Right atrium auricular region (tissue), 2 donors: ENCODE results near the gene TFEC. TPM values are rescaled to one million over a fixed set of nuclear protein-coding genes. Genes with fewer than 3 reads are reported as not detected.
"Not testable (repeated sequence)": the region's sequence is repeated elsewhere in the genome, so short reads cannot be mapped to it uniquely, and the experiment has no call there.

Experiments used
- DNase-seq: peaks from one replicate; pipeline ENCODE4 v3.0.0-alpha.2; 2019; ENCODE audit warnings: low spot score
- H3K27ac ChIP-seq, 2 donors: fragments of 200-600 bp; sonication (generic); 1 replicate in 1 of 2; 2 replicates in 1 of 2; pipeline ENCODE4 v1.5.1; 2016 to 2019
- H3K27me3 ChIP-seq, 2 donors: fragments of 200-600 bp; sonication (generic); one replicate each; pipeline versions ENCODE4 v1.5.1 to v1.6.0; 2017 to 2019
- H3K36me3 ChIP-seq: fragments of 200-600 bp; sonication (generic); one replicate; pipeline ENCODE4 v1.5.1; 2016
- H3K4me1 ChIP-seq, 2 donors: fragments of 200-600 bp; sonication (generic); one replicate each; pipeline versions ENCODE4 v1.5.1 to v1.6.0; 2017 to 2019
- H3K4me3 ChIP-seq, 2 donors: fragments of 200-600 bp; sonication (generic); 1 replicate in 1 of 2; 2 replicates in 1 of 2; pipeline ENCODE4 v1.5.1; 2017 to 2019; ENCODE audit warnings: mild to moderate bottlenecking in 1 of 2, moderate library complexity in 1 of 2
- H3K9me3 ChIP-seq, 2 donors: fragments of 200-600 bp; sonication (generic); one replicate each; pipeline ENCODE4 v1.5.1; 2019
- total RNA-seq, 2 donors: library from RNA; depleted of rRNA; stranded (reverse); fragments of >200 nt; gene quantifications; one replicate each; pipeline ENCODE4 v1.1.0, GENCODE V29; 2016
- TF ChIP-seq, protein P1 (sequence below), 2 donors: fragments of 200-600 bp; sonication (generic); IDR thresholded peaks; one replicate each; pipeline ENCODE4 v1.5.1; 2019; ENCODE audit warnings: antibody characterized with exemption in 2 of 2

Gene TFEC
- total RNA-seq, 2 donors from 2014 or later, result 1.9 to 2.1 TPM

DNA sequence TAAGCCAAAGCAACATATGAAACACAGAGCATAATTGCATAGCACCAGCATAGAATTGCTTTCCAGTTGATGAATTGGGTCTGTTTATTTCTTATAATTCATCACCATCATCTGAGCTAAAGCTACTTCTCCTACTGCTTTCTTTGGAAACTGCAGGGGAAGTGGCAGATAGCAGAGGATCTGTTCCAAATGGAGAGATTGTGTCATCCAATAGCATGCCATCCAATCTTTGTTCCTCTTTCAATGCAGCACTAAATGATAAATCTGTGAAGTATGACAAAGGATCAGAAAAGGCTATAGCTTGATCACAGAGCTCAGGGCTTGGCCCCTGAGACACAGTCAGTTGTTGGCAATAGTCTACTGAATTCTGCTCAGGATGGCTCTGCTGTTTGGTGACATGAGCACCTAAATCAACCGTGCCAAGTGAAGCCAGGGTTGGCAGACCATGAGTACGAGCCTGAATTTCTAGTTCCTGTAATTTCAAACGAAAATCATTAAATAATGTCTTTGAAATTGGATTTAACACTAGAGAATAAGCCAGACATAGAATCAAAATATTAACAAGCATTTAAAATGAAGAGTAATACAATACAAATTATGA is 90.0 kb downstream of the TFEC start:
- TF ChIP-seq, protein P1, sequence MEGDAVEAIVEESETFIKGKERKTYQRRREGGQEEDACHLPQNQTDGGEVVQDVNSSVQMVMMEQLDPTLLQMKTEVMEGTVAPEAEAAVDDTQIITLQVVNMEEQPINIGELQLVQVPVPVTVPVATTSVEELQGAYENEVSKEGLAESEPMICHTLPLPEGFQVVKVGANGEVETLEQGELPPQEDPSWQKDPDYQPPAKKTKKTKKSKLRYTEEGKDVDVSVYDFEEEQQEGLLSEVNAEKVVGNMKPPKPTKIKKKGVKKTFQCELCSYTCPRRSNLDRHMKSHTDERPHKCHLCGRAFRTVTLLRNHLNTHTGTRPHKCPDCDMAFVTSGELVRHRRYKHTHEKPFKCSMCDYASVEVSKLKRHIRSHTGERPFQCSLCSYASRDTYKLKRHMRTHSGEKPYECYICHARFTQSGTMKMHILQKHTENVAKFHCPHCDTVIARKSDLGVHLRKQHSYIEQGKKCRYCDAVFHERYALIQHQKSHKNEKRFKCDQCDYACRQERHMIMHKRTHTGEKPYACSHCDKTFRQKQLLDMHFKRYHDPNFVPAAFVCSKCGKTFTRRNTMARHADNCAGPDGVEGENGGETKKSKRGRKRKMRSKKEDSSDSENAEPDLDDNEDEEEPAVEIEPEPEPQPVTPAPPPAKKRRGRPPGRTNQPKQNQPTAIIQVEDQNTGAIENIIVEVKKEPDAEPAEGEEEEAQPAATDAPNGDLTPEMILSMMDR (IDR thresholded peaks at IDR 0.05), result no peak
- DNase-seq, result no peak
- Histone ChIP-seq H3K36me3 (no peaks in the 10 kb centered on the region), H3K4me3 (no peak overlapping the region), H3K9me3 (no peaks in the 10 kb centered on the region), H3K27ac (no peak overlapping the region), H3K27me3 (no peaks in the 10 kb centered on the region), H3K4me1 (no peaks in the 10 kb centered on the region)

DNA sequence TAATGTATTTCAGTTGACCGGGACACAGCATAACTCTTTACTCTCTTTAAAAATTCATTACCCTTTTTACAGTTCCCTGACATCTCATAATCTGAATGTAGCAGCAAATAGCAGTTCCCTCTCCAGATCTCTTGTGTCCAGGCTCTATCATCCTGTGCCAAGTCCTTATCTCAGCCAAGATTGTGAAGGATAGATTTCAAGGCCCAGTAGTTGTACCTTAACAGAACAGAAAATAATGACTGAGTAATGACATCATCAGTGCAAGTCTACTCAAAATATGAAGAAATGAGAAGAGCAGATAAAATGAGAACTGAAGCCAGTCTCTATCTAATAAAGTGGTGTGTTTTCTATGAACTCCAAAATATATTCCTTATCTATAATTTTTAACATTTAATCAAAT is 92.6 kb downstream of the TFEC start:
- H3K4me3 ChIP-seq, result no peak overlapping the region
- H3K36me3 ChIP-seq, result no peaks in the 10 kb centered on the region
- TF ChIP-seq, protein P1 (IDR thresholded peaks at IDR 0.05), result no peak
- H3K27me3 ChIP-seq, result no peaks in the 10 kb centered on the region
- DNase-seq, result no peak
- H3K27ac ChIP-seq, result no peak overlapping the region
- no peaks in the 10 kb centered on the region for H3K4me1 ChIP-seq
- H3K9me3 ChIP-seq, result no peaks in the 10 kb centered on the region

DNA sequence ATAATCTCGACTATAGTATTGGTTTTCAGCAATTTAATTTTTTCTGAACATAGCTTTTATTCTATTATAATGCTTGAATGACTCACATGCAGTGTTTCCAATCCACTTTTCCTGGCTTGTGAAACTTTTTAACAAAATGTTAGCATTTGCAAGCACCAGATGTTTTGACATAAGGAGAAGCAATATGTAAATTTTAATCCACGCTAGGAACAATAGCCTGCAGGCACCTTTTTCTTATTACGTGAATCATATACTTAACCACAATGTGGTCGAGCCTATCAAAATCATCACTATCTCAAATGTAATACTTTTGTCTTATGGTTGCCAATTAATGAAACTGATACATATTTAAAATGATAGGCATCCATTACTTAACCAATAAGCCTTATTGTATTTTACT is 97.1 kb downstream of the TFEC start:
- H3K4me1 ChIP-seq, result no peaks in the 10 kb centered on the region
- TF ChIP-seq, protein P1 (IDR thresholded peaks at IDR 0.05), result no peak
- DNase-seq, result no peak
- H3K4me3 ChIP-seq, result no peak overlapping the region
- no peak overlapping the region for H3K27ac ChIP-seq
- no peaks in the 10 kb centered on the region for H3K9me3 ChIP-seq
- no peaks in the 10 kb centered on the region for H3K36me3 ChIP-seq
- H3K27me3 ChIP-seq, result no peaks in the 10 kb centered on the region

DNA sequence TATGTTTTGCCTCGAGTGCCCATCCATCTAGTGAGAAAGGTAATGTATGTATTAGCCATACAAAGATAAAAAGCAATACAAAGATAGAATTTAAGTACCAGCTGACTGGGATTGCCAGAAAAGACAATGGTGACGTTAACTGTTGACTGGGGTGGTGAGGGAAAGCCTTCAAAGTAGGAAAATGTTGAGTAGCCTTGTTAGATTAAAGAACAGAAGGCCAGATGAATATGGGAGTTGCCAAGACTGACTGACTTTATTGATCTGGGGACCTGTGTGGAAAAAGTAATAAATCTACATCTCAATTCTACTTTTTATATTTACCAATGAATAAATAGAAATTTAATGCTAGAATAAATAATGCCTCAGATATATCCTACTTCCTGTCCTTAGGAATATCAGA is 97.7 kb downstream of the TFEC start:
- Histone ChIP-seq H3K4me3 (no peak overlapping the region), H3K36me3 (no peaks in the 10 kb centered on the region), H3K9me3 (no peaks in the 10 kb centered on the region), H3K27ac (no peak overlapping the region), H3K27me3 (no peaks in the 10 kb centered on the region), H3K4me1 (no peaks in the 10 kb centered on the region)
- DNase-seq, result no peak
- TF ChIP-seq, protein P1 (IDR thresholded peaks at IDR 0.05), result no peak

DNA sequence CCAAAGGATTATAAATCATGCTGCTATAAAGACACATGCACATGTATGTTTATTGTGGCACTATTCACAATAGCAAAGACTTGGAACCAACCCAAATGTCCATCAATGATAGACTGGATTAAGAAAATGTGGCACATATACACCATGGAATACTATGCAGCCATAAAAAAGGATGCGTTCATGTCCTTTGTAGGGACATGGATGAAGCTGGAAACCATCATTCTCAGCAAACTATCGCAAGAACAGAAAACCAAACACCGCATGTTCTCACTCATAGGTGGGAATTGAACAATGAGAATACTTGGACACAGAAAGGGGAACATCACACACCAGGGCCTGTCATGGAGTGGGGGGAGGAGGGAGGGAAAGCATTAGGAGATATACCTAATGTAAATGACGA is 100.4 kb downstream of the TFEC start:
- H3K27me3 ChIP-seq, H3K36me3 ChIP-seq, H3K4me1 ChIP-seq, H3K27ac ChIP-seq, H3K9me3 ChIP-seq, DNase-seq, H3K4me3 ChIP-seq: not testable (repeated sequence)

DNA sequence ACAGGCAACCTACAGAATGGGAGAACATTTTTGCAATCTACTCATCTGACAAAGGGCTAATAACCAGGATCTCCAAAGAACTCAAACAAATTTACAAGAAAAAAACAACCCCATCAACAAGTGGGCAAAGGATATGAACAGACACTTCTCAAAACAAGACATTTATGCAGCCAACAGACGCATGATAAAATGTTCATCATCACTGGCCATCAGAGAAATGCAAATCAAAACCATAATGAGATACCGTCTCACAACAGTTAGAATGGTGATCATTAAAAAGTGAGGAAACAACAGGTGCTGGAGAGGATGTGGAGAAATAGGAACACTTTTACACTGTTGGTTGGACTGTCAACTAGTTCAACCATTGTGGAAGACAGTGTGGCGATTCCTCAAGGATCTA is 100.8 kb downstream of the TFEC start:
- H3K36me3 ChIP-seq, DNase-seq, H3K27ac ChIP-seq, H3K27me3 ChIP-seq, H3K9me3 ChIP-seq, H3K4me3 ChIP-seq, H3K4me1 ChIP-seq: not testable (repeated sequence)

DNA sequence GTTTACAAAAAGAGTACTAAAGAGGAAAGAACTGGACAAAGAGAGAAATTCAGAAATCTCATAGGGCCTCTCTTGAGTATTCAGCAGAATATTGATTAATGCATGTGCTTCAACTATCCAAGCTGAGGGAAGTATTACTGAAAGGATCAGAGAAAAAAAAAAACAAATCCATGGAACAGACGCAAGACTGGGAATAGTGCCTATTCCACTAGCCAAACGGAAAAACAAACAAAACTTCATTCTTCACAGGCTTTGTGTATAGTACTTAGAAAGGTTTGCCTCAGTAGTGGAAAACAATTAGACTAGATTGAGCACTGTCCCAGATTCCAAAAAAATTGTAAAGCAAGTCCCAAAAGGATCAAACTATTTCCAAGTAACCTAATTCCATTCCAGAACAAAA is 106.2 kb downstream of the TFEC start:
- Histone ChIP-seq H3K4me1 (no peaks in the 10 kb centered on the region), H3K27ac (no peak overlapping the region), H3K9me3 (no peaks in the 10 kb centered on the region), H3K27me3 (no peaks in the 10 kb centered on the region), H3K36me3 (no peaks in the 10 kb centered on the region), H3K4me3 (no peak overlapping the region)
- no peak for DNase-seq
- TF ChIP-seq, protein P1 (IDR thresholded peaks at IDR 0.05), result no peak
